Fibroblast of lung (primary cell): Measurements from ENCODE around the gene CCDC74A.

Experiments
- EZH2 ChIP-seq: IDR thresholded peaks from 2 replicates; pipeline ENCODE4 v1.5.1; 2012; ENCODE audit warnings: low read length, control low read depth, mild to moderate bottlenecking; ENCODE audit errors: missing control alignments
- TF ChIP-seq, protein P1 (sequence below), 2 donors: IDR thresholded peaks in 1 of 2; conservative IDR thresholded peaks in 1 of 2; 1 replicate in 1 of 2; 2 replicates in 1 of 2; pipeline ENCODE4 v1.5.1; 2011 to 2012; ENCODE audit warnings: low read length in 2 of 2, control low read depth in 1 of 2, inconsistent platforms in 1 of 2, low read depth in 1 of 2, mild to moderate bottlenecking in 1 of 2

DNA sequence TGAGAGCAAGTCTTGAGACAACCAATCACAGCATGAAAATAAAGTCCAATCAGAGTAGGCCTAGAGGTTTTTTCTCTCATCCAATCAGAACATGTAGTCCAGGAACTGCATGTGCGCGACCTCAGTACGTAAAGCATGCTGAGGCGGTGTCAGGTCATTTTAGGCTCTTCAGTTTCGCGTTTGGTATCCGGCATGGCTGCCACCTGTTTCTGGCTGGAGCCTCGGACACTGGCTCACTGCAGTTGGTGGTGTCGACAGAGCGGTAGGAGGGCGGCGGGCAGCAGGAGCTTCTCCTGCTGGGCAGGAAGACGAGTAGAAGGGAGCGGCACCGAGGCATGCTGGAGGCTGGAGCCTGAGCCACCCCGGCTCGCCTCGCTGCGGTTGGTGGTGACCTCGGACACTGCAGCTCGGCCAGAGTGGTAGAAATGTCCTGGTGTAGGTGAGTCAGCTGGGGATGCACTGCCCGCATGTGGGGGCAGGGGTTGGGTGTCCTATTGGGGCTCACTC, 15.8 kb downstream of the CCDC74A start:
- no peak for TF ChIP-seq EZH2
- TF ChIP-seq, protein P1, sequence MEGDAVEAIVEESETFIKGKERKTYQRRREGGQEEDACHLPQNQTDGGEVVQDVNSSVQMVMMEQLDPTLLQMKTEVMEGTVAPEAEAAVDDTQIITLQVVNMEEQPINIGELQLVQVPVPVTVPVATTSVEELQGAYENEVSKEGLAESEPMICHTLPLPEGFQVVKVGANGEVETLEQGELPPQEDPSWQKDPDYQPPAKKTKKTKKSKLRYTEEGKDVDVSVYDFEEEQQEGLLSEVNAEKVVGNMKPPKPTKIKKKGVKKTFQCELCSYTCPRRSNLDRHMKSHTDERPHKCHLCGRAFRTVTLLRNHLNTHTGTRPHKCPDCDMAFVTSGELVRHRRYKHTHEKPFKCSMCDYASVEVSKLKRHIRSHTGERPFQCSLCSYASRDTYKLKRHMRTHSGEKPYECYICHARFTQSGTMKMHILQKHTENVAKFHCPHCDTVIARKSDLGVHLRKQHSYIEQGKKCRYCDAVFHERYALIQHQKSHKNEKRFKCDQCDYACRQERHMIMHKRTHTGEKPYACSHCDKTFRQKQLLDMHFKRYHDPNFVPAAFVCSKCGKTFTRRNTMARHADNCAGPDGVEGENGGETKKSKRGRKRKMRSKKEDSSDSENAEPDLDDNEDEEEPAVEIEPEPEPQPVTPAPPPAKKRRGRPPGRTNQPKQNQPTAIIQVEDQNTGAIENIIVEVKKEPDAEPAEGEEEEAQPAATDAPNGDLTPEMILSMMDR (conservative IDR thresholded peaks at IDR 0.05 in 1 of 2, IDR thresholded peaks at IDR 0.05 in 1 of 2; ENCODE audit: low read depth in 1 of 2, low read length in 2 of 2), result no peak
